Measurements from ENCODE around the gene UFL1. TPM values are rescaled to one million over a fixed set of nuclear protein-coding genes. Genes with fewer than 3 reads are reported as not detected.

Gene UFL1
- total RNA-seq, 1 donor from 2014 or later: 17.7 TPM

DNA sequence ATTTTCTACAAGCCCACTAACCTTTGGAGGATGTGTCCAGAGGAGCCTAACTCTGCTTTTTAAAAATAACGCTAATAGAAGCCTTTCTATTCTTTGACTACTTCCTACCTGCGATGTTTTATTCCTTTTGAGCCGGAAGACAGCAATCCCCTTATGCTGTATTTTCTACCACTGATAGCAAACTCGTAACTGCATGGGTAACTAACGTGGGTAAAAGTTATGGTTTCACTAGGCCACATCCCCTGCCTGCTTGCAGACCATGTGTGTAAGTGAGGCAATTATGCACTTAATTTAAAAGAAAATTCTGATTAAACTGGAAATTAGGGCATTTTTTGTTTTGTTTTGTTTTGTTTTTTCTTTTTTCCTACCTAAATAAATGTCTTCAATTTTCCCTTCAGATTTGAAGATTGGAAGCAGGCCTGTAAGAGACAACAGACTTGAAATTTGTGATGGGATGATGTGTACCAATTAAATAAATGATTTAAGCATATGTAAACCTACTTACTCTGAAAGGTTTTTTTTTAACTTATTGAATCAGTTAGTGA lies 931 bp downstream of the UFL1 start:
- H3K9me3 ChIP-seq: no peaks in the 10 kb centered on the region
- H3K36me3 ChIP-seq: peaks cover 0 to 24% of the 10 kb centered on the region in 2 donors
- DNase-seq (ENCODE audit: extremely low spot score in 2 of 2): no peak
- TF ChIP-seq POLR2AphosphoS5 (IDR thresholded peaks at IDR 0.05; ENCODE audit: insufficient read depth in 1 of 2, low read depth in 1 of 2) (peak in 1 of 2 donors; percentile 15), POLR2A (IDR thresholded peaks at IDR 0.05) (no peak)
- intact Hi-C loops (cut with DNase I): no loop called here
- peaks cover 34% of the 10 kb centered on the region for H3K4me1 ChIP-seq
- H3K27ac ChIP-seq: peak overlapping the region; percentile 94
- peak overlapping the region; percentile 79 to 92 for H3K4me3 ChIP-seq
- H3K27me3 ChIP-seq: no peaks in the 10 kb centered on the region

DNA sequence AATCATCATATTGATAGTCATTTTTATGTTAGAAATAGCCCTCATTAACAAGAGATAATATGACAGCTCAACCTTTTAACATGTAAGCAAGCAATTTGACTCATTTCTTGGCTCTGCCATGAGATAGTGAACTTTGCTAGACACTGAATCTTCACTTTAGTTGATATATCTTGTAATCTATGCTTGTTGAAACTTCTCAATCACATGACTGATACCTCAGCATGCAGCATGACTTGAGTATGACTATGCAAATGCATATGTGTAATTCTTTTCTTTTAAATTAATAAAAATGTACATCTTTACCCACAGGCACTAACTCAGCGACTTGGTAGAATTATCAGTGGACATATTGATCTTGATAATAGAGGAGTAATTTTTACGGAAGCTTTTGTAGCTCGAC lies 6.6 kb downstream of the UFL1 start:
- DNase-seq (ENCODE audit: extremely low spot score in 2 of 2): no peak
- TF ChIP-seq POLR2AphosphoS5 (IDR thresholded peaks at IDR 0.05; ENCODE audit: insufficient read depth in 1 of 2, low read depth in 1 of 2): no peak
- no peak for TF ChIP-seq POLR2A (IDR thresholded peaks at IDR 0.05)
- TF ChIP-seq, protein P1, sequence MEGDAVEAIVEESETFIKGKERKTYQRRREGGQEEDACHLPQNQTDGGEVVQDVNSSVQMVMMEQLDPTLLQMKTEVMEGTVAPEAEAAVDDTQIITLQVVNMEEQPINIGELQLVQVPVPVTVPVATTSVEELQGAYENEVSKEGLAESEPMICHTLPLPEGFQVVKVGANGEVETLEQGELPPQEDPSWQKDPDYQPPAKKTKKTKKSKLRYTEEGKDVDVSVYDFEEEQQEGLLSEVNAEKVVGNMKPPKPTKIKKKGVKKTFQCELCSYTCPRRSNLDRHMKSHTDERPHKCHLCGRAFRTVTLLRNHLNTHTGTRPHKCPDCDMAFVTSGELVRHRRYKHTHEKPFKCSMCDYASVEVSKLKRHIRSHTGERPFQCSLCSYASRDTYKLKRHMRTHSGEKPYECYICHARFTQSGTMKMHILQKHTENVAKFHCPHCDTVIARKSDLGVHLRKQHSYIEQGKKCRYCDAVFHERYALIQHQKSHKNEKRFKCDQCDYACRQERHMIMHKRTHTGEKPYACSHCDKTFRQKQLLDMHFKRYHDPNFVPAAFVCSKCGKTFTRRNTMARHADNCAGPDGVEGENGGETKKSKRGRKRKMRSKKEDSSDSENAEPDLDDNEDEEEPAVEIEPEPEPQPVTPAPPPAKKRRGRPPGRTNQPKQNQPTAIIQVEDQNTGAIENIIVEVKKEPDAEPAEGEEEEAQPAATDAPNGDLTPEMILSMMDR (IDR thresholded peaks at IDR 0.05): no peak
- H3K9me3 ChIP-seq: no peaks in the 10 kb centered on the region
- H3K27me3 ChIP-seq: no peaks in the 10 kb centered on the region
- H3K36me3 ChIP-seq: peaks cover 0 to 76% of the 10 kb centered on the region in 2 donors
- peaks cover 11% of the 10 kb centered on the region for H3K4me1 ChIP-seq
- no peak overlapping the region for H3K4me3 ChIP-seq
- no peak overlapping the region for H3K27ac ChIP-seq
- intact Hi-C loops (cut with DNase I): no loop called here

DNA sequence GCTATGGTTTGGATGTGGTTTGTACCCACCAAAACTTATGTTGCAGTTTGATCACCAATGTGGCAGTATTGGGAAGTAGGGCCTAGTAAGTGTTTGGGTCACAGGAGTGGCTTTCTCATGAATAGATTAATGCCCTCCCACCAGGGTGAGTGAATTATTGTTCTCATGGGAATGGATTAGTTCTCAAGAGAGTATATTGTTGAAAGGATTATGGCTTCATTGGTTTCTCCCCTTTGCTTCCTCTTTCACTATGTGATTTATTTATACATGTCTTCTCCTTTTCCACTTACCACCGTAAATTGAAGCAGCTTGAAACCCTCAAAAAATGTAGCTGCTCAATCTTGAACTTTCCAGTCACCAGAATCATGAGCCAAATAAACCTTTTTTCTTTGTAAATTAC lies 10.8 kb downstream of the UFL1 start:
- Histone ChIP-seq H3K36me3 (peaks cover 0 to 67% of the 10 kb centered on the region in 2 donors), H3K4me3 (no peak overlapping the region), H3K27me3 (no peaks in the 10 kb centered on the region), H3K4me1 (no peaks in the 10 kb centered on the region), H3K27ac (no peak overlapping the region), H3K9me3 (no peaks in the 10 kb centered on the region)
- TF ChIP-seq POLR2A (IDR thresholded peaks at IDR 0.05) (no peak), POLR2AphosphoS5 (IDR thresholded peaks at IDR 0.05; ENCODE audit: insufficient read depth in 1 of 2, low read depth in 1 of 2) (no peak)
- TF ChIP-seq, protein P1 (IDR thresholded peaks at IDR 0.05): no peak
- intact Hi-C loops (cut with DNase I): no loop called here
- no peak for DNase-seq (ENCODE audit: extremely low spot score in 2 of 2)

DNA sequence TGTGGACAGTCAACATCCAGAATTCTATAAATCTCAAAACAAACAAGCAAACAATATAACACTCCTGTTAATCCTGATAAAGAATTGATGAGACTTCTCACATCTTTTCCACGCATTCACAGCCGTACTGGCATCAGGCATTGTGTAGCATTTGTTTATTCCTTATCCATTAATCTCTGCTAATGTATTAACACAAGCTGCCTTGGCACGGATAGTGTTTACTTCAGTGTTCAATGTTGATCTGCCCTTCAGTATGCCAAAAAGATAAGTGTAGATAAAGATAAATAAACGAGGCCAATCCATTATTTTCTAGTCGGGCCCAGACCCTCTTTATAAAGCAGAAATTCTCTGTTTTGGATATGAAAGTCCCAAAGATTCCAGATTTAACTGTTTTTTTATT lies 16.1 kb downstream of the UFL1 start:
- Histone ChIP-seq H3K4me1 (no peaks in the 10 kb centered on the region), H3K27me3 (no peaks in the 10 kb centered on the region), H3K27ac (no peak overlapping the region), H3K4me3 (no peak overlapping the region), H3K9me3 (no peaks in the 10 kb centered on the region), H3K36me3 (peaks cover 0 to 50% of the 10 kb centered on the region in 2 donors)
- TF ChIP-seq, protein P1 (IDR thresholded peaks at IDR 0.05): no peak
- TF ChIP-seq POLR2A (IDR thresholded peaks at IDR 0.05): no peak
- no peak for TF ChIP-seq POLR2AphosphoS5 (IDR thresholded peaks at IDR 0.05; ENCODE audit: insufficient read depth in 1 of 2, low read depth in 1 of 2)
- intact Hi-C loops (cut with DNase I): no loop called here
- DNase-seq (ENCODE audit: extremely low spot score in 2 of 2): no peak

DNA sequence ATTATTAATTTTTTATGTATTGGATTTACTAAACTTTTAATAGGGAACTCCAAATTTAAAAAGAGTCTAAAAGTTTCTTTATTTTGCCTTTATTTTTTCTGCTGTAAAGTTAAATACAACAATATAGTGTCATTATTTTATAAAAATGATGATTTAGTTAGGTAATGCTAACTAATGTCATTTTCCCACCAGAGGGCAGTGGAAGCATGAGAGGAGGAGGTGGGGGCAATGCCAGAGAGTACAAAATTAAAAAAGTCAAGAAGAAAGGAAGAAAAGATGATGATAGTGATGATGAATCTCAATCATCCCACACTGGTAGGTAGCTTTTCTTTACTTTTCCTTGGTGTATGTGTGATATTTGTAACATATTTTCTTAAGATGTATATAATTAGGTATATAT lies 21.1 kb downstream of the UFL1 start:
- no peak for DNase-seq (ENCODE audit: extremely low spot score in 2 of 2)
- no peak overlapping the region for H3K4me3 ChIP-seq
- H3K9me3 ChIP-seq: no peaks in the 10 kb centered on the region
- H3K4me1 ChIP-seq: no peaks in the 10 kb centered on the region
- no peak for TF ChIP-seq POLR2AphosphoS5 (IDR thresholded peaks at IDR 0.05; ENCODE audit: insufficient read depth in 1 of 2, low read depth in 1 of 2)
- TF ChIP-seq, protein P1 (IDR thresholded peaks at IDR 0.05): peak in 1 of 3 experiments; percentile 11
- peaks cover 0 to 71% of the 10 kb centered on the region in 2 donors for H3K36me3 ChIP-seq
- no peak overlapping the region for H3K27ac ChIP-seq
- intact Hi-C loops (cut with DNase I): no loop called here
- no peaks in the 10 kb centered on the region for H3K27me3 ChIP-seq
